H1 (cell line): ENCODE data around the gene NRL. TPM values are rescaled to one million over a fixed set of nuclear protein-coding genes. Genes with fewer than 3 reads are reported as not detected.

Source experiments
- CTCF ChIA-PET: fragments of 300-600 bp; sonication (Branson Sonifier 250); formaldehyde crosslinking; loops from one replicate; lab custom pipeline; 2021; ENCODE audit not compliant: partially characterized antibody; lab: Charles Lee
- POLR2A ChIA-PET: fragments of 300-600 bp; sonication (Branson Sonifier 250); formaldehyde crosslinking; loops from one replicate; lab custom pipeline; 2021; ENCODE audit warnings: inconsistent platforms; ENCODE audit not compliant: partially characterized antibody; lab: Charles Lee
- DNase-seq, 2 experiments: peaks; one replicate each; pipeline versions ENCODE4 v3.0.0 to v3.0.0-alpha.2; 2010 to 2022; ENCODE audit warnings: low spot score in 2 of 2, low read depth in 1 of 2, mixed read lengths in 1 of 2
- FAIRE-seq: peaks from 2 replicates; lab custom pipeline; 2011; peaks lifted over from hg19 to GRCh38; lab: Jason Lieb, UNC
- H2AFZ ChIP-seq: 2 replicates; pipeline ENCODE4 v1.8.1; 2012; ENCODE audit warnings: low read length, inconsistent platforms
- H2AK5ac ChIP-seq: 2 replicates; pipeline ENCODE4 v1.6.1; 2013; ENCODE audit warnings: low read depth, low read length
- H2BK120ac ChIP-seq: replicated peaks from 2 replicates; pipeline ENCODE3; 2013; ENCODE audit warnings: low read depth, low read length, inconsistent platforms
- H2BK12ac ChIP-seq: 2 replicates; pipeline ENCODE4 v1.6.1; 2013; ENCODE audit warnings: low read depth, low read length
- H2BK15ac ChIP-seq: 2 replicates; pipeline ENCODE4 v1.6.1; 2013; ENCODE audit warnings: low read length
- H2BK20ac ChIP-seq: 2 replicates; pipeline ENCODE4 v1.6.1; 2013; ENCODE audit warnings: low read length
- H2BK5ac ChIP-seq: 2 replicates; pipeline ENCODE4 v1.6.1; 2013; ENCODE audit warnings: low read depth, low read length
- H3K14ac ChIP-seq: 2 replicates; pipeline ENCODE4 v1.6.1; 2013; ENCODE audit warnings: inconsistent platforms; ENCODE audit not compliant: insufficient read length
- H3K18ac ChIP-seq: 2 replicates; pipeline ENCODE4 v1.6.1; 2013; ENCODE audit warnings: low read length; ENCODE audit errors: extremely low read depth
- H3K23ac ChIP-seq: 2 replicates; pipeline ENCODE4 v1.6.1; 2013; ENCODE audit warnings: inconsistent platforms; ENCODE audit not compliant: insufficient read length
- H3K23me2 ChIP-seq: 2 replicates; pipeline ENCODE4 v1.6.1; 2013; ENCODE audit warnings: low read depth, low read length
- H3K27ac ChIP-seq: 2 replicates; pipeline ENCODE4 v1.6.1; 2011; ENCODE audit warnings: low read depth, low read length, inconsistent platforms
- H3K27me3 ChIP-seq, 4 experiments: replicated peaks in 1 of 4; 1 replicate in 1 of 4; 2 replicates in 3 of 4; pipeline versions ENCODE4 v1.6.1 to v1.8.1; 2011 to 2013; ENCODE audit warnings: low read length in 3 of 4, mild to moderate bottlenecking in 3 of 4, inconsistent platforms in 2 of 4, mixed read lengths in 2 of 4, moderate library complexity in 1 of 4; ENCODE audit not compliant: control insufficient read depth in 3 of 4, insufficient read depth in 3 of 4; ENCODE audit errors: extremely low read depth in 1 of 4
- H3K36me3 ChIP-seq, 4 experiments: 2 replicates each; pipeline versions ENCODE4 v1.6.1 to v1.8.1; 2011 to 2013; ENCODE audit warnings: mild to moderate bottlenecking in 4 of 4, low read length in 3 of 4, moderate library complexity in 2 of 4, control low read depth in 1 of 4, inconsistent platforms in 1 of 4; ENCODE audit not compliant: insufficient read depth in 4 of 4, control insufficient read depth in 2 of 4
- H3K4ac ChIP-seq: replicated peaks from 2 replicates; pipeline ENCODE3; 2013; ENCODE audit warnings: low read length, low read depth, mixed read lengths, inconsistent platforms; ENCODE audit not compliant: insufficient read length
- H3K4me1 ChIP-seq, 4 experiments: replicated peaks in 1 of 4; 1 replicate in 1 of 4; 2 replicates in 3 of 4; pipeline versions ENCODE4 v1.6.1 to v1.8.1; 2011 to 2013; ENCODE audit warnings: low read length in 3 of 4, inconsistent platforms in 2 of 4, mixed read lengths in 1 of 4; ENCODE audit not compliant: insufficient read depth in 4 of 4, control insufficient read depth in 3 of 4
- H3K4me2 ChIP-seq, 2 experiments: 2 replicates each; pipeline versions ENCODE4 v1.6.1 to v1.8.1; 2011 to 2013; ENCODE audit warnings: low read depth in 2 of 2, low read length in 2 of 2, control low read depth in 1 of 2, inconsistent platforms in 1 of 2, mild to moderate bottlenecking in 1 of 2; ENCODE audit not compliant: insufficient read depth in 1 of 2
- H3K4me3 ChIP-seq, 4 experiments: fragments of 200-600, 300-600 bp in 1 of 4; sonication (generic), shearing (Covaris generic), sonication (Bioruptor Twin) in 1 of 4; 2 replicates each; pipeline versions ENCODE4 v1.5.1 to v1.8.1; 2011 to 2016; ENCODE audit warnings: low read length in 4 of 4, low read depth in 3 of 4, control low read depth in 2 of 4, inconsistent platforms in 2 of 4, mild to moderate bottlenecking in 2 of 4, mixed read lengths in 1 of 4, moderate library complexity in 1 of 4; ENCODE audit not compliant: insufficient read depth in 2 of 4; ENCODE audit errors: extremely low read depth in 1 of 4
- H3K56ac ChIP-seq: replicated peaks from 2 replicates; pipeline ENCODE3; 2013; ENCODE audit warnings: low read depth, mild to moderate bottlenecking, mixed read lengths, low read length, inconsistent platforms; ENCODE audit not compliant: insufficient read length
- H3K79me1 ChIP-seq: 2 replicates; pipeline ENCODE4 v1.6.1; 2013; ENCODE audit warnings: low read depth, low read length, control low read depth
- H3K79me2 ChIP-seq, 2 experiments: 2 replicates each; pipeline versions ENCODE4 v1.6.1 to v1.8.1; 2012 to 2013; ENCODE audit warnings: low read length in 2 of 2, mild to moderate bottlenecking in 2 of 2, inconsistent platforms in 1 of 2; ENCODE audit not compliant: insufficient read depth in 2 of 2, control insufficient read depth in 1 of 2
- H3K9ac ChIP-seq, 4 experiments: replicated peaks in 1 of 4; 1 replicate in 1 of 4; 2 replicates in 3 of 4; pipeline versions ENCODE4 v1.6.1 to v1.8.1; 2011 to 2013; ENCODE audit warnings: low read depth in 3 of 4, low read length in 3 of 4, control low read depth in 2 of 4, mild to moderate bottlenecking in 2 of 4, moderate library complexity in 2 of 4, inconsistent platforms in 1 of 4; ENCODE audit errors: extremely low read depth in 1 of 4
- H3K9me3 ChIP-seq, 2 experiments: 2 replicates each; pipeline versions ENCODE4 v1.6.1 to v1.8.1; 2012 to 2013; ENCODE audit warnings: mild to moderate bottlenecking in 2 of 2, moderate library complexity in 2 of 2, control low read depth in 1 of 2, inconsistent platforms in 1 of 2, low read depth in 1 of 2, low read length in 1 of 2, mixed read lengths in 1 of 2; ENCODE audit not compliant: insufficient read depth in 2 of 2
- H4K20me1 ChIP-seq, 2 experiments: replicated peaks in 1 of 2; 2 replicates each; pipeline versions ENCODE3 to v1.8.1; 2011 to 2013; ENCODE audit warnings: inconsistent platforms in 2 of 2, low read length in 2 of 2, mild to moderate bottlenecking in 1 of 2; ENCODE audit not compliant: insufficient read depth in 2 of 2, control insufficient read depth in 1 of 2
- H4K5ac ChIP-seq: 2 replicates; pipeline ENCODE4 v1.6.1; 2013; ENCODE audit warnings: low read length, low read depth, mixed read lengths, inconsistent platforms; ENCODE audit not compliant: insufficient read length
- H4K8ac ChIP-seq: 2 replicates; pipeline ENCODE4 v1.8.0; 2013; ENCODE audit warnings: mild to moderate bottlenecking, moderate library complexity, low read length, inconsistent platforms; ENCODE audit not compliant: insufficient read depth; ENCODE audit errors: extremely low read depth
- H4K91ac ChIP-seq: replicated peaks from 2 replicates; pipeline ENCODE3; 2013; ENCODE audit warnings: low read length, mixed read lengths, inconsistent platforms; ENCODE audit not compliant: insufficient read length
- BACH1 ChIP-seq: IDR thresholded peaks from 2 replicates; pipeline ENCODE4 v1.6.1; 2012; ENCODE audit warnings: low read length, improper control_type of control experiment
- CBX8 ChIP-seq: fragments of 300-800, 300-1000 bp; sonication (generic); IDR thresholded peaks from 2 replicates; pipeline ENCODE4 v1.7.1; 2016; ENCODE audit warnings: low read depth, low read length, borderline replicate concordance
- CTBP2 ChIP-seq: IDR thresholded peaks from 2 replicates; pipeline ENCODE4 v1.7.0; 2011; ENCODE audit warnings: borderline replicate concordance, mild to moderate bottlenecking, moderate library complexity, mixed read lengths, low read length; ENCODE audit not compliant: insufficient read depth, insufficient read length
- E2F6 ChIP-seq: IDR thresholded peaks from 2 replicates; pipeline ENCODE4 v1.6.1; 2012; ENCODE audit warnings: inconsistent platforms
- EGR1 ChIP-seq: IDR thresholded peaks from 2 replicates; pipeline ENCODE4 v1.6.1; 2011; ENCODE audit warnings: low read depth, low read length, borderline replicate concordance
- EP300 ChIP-seq, 2 experiments: IDR thresholded peaks; 1 replicate in 1 of 2; 2 replicates in 1 of 2; pipeline ENCODE4 v1.6.1; 2011 to 2012; ENCODE audit warnings: low read depth in 2 of 2, low read length in 2 of 2, mild to moderate bottlenecking in 2 of 2, borderline replicate concordance in 1 of 2, inconsistent platforms in 1 of 2, moderate library complexity in 1 of 2
- EZH2 ChIP-seq: fragments of 200-600 bp; sonication (generic); IDR thresholded peaks from 2 replicates; pipeline ENCODE4 v1.7.1; 2012; ENCODE audit warnings: low read depth, mild to moderate bottlenecking, moderate library complexity, low read length, inconsistent platforms; ENCODE audit not compliant: severe bottlenecking
- KDM4A ChIP-seq: IDR thresholded peaks from one replicate; pipeline ENCODE4 v1.7.1; 2012; ENCODE audit warnings: low read depth, mild to moderate bottlenecking, moderate library complexity, low read length, inconsistent platforms; ENCODE audit not compliant: severe bottlenecking
- RNF2 ChIP-seq: fragments of 200-900, 300-1000 bp; sonication (generic); IDR thresholded peaks from 2 replicates; pipeline ENCODE4 v1.7.1; 2016; ENCODE audit warnings: borderline replicate concordance, low read depth, mild to moderate bottlenecking, antibody characterized with exemption, low read length; ENCODE audit not compliant: poor library complexity, severe bottlenecking; ENCODE audit errors: missing control alignments
- SAP30 ChIP-seq: fragments of 300-600 bp; sonication (generic); IDR thresholded peaks from 2 replicates; pipeline ENCODE4 v1.7.1; 2012; ENCODE audit warnings: low read length, moderate library complexity, mild to moderate bottlenecking, inconsistent platforms; ENCODE audit not compliant: insufficient read depth, insufficient replicate concordance
- SIN3A ChIP-seq, 2 experiments: IDR thresholded peaks in 1 of 2; conservative IDR thresholded peaks in 1 of 2; 2 replicates each; pipeline ENCODE4 v1.6.1; 2011 to 2012; ENCODE audit warnings: low read length in 2 of 2, improper control_type of control experiment in 1 of 2, low read depth in 1 of 2, mild to moderate bottlenecking in 1 of 2
- WGBS, 2 experiments: shearing (Covaris generic) in 1 of 2; methylation state at CpG; one replicate each; pipeline versions ENCODE4 v1.1.6 to v1.1.7; 2013 to 2015; ENCODE audit warnings: low lambda C conversion rate in 2 of 2, mixed read lengths in 2 of 2, inconsistent platforms in 1 of 2, low coverage in 1 of 2, missing lambda C conversion rate in 1 of 2; ENCODE audit not compliant: insufficient replicate concordance in 2 of 2, insufficient coverage in 1 of 2, insufficient read length in 1 of 2; ENCODE audit errors: extremely low coverage in 1 of 2, missing lambda C conversion rate in 1 of 2; 5-methylcytosine and 5-hydroxymethylcytosine counted together
- polyA plus RNA-seq, 7 experiments: library from polyadenylated mRNA; depleted of rRNA in 3 of 7; stranded (reverse) in 5 of 7; unstranded in 2 of 7; fragments of >200 nt in 5 of 7; fragments of 200-250 nt in 2 of 7; gene quantifications; 1 replicate in 5 of 7; 2 replicates in 1 of 7; 4 replicates in 1 of 7; pipeline versions ENCODE4 v1.2.1 to v1.2.3, GENCODE V29; 2011 to 2013; ENCODE audit warnings: missing spikeins in 2 of 7, mixed read lengths in 2 of 7
- total RNA-seq: library from RNA; stranded (reverse); fragmentation: NEBNext Ultra II Directional; extraction: Animal tissue kit (Norgen Biotek cat#: 25700); gene quantifications from 2 replicates; pipeline ENCODE4 v1.2.1, GENCODE V29; 2021

Gene NRL
- total and polyA plus RNA-seq, 2 of the 8 experiments (the other 6 are each of a cell fraction or from before 2014, with no cell fraction given), result 1.1 to 2.2 TPM

DNA sequence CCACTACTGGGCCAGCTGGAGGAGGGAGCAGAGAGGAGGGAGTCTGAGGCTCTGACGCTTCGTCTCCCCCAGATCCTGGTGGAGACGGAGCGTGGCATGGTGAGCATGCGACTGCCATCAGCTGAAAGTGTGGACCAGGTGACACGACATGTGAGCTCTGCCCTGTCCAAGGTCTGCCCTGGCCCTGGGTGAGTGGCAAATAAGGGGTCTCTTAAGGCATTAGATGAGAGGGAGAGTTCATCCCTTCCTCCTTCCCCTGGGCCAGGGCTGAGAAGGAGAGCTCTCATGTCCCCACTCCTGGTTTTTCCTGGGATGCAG is 60.5 kb downstream of the NRL start:
- Histone ChIP-seq H4K20me1 (peaks cover 2% of the 10 kb centered on the region in 2 experiments), H3K4me2 (no peak overlapping the region), H3K4me1 (peaks cover 0 to 10% (median 6%) of the 10 kb centered on the region in 4 experiments; a peak in 5 of 7 replicates), H2BK20ac (no peak overlapping the region), H2AK5ac (no peak overlapping the region), H2BK5ac (no peak overlapping the region), H3K4ac (no peak overlapping the region), H4K5ac (no peak overlapping the region), H3K4me3 (no peak overlapping the region), H3K23ac (no peak overlapping the region), H2BK120ac (no peak overlapping the region), H3K27ac (no peak overlapping the region), H3K14ac (no peak overlapping the region), H4K91ac (no peak overlapping the region), H2BK15ac (no peak overlapping the region), H3K18ac (no peak overlapping the region), H3K27me3 (no peaks in the 10 kb centered on the region; a peak in 1 of 7 replicates), H3K79me2 (no peaks in the 10 kb centered on the region), H3K9me3 (no peaks in the 10 kb centered on the region), H3K56ac (no peak overlapping the region), H2BK12ac (no peak overlapping the region), H3K79me1 (no peaks in the 10 kb centered on the region), H3K36me3 (no peaks in the 10 kb centered on the region; a peak in 1 of 8 replicates), H3K23me2 (peaks cover 9% of the 10 kb centered on the region), H4K8ac (no peak overlapping the region), H3K9ac (no peak overlapping the region), H2AFZ (no peak overlapping the region)
- CTCF ChIA-PET, result interaction anchor here (0.9 to 9.6 kb wide), 10 partner anchors 14 to 107 kb away, joined by 3 to 234 read pairs (median 4); partner anchors contain the start of genes DCAF11, IRF9, NRL and PCK2
- DNase-seq (no peak), FAIRE-seq (no peak)
- POLR2A ChIA-PET, result interaction anchor here (1.2 to 6.5 kb wide), 2 partner anchors 39 to 53 kb away, joined by 4 to 97 read pairs; partner anchors contain the start of gene PCK2
- 84% methylated on average over 6 of the region's 6 CpGs; no CpG with 5 or more reads in 1 of the 2 experiments for WGBS, 2 experiments
- no peak for TF ChIP-seq E2F6
- TF ChIP-seq EP300 (IDR thresholded peaks at IDR 0.05; ENCODE audit: borderline replicate concordance in 1 of 2, low read depth in 2 of 2, low read length in 2 of 2), result no peak
- TF ChIP-seq EGR1, result no peak
- TF ChIP-seq CBX8, result no peak
- TF ChIP-seq CTBP2, result no peak
- no peak for TF ChIP-seq KDM4A
- TF ChIP-seq EZH2, result no peak
- no peak for TF ChIP-seq RNF2
- no peak for TF ChIP-seq SAP30
- TF ChIP-seq SIN3A (conservative IDR thresholded peaks at IDR 0.05 in 1 of 2, IDR thresholded peaks at IDR 0.05 in 1 of 2; ENCODE audit: low read depth in 1 of 2, low read length in 2 of 2), result no peak
- TF ChIP-seq BACH1, result no peak
